CD4-positive, alpha-beta memory T cell (primary cell): ENCODE data around the gene TTC34. TPM values are rescaled to one million over a fixed set of nuclear protein-coding genes. Genes with fewer than 3 reads are reported as not detected.

Source experiments
- CTCF ChIA-PET: fragments of 350-600 bp; sonication (Branson Sonifier 250); formaldehyde crosslinking; loops from one replicate; lab custom pipeline; 2021; ENCODE audit warnings: inconsistent platforms; ENCODE audit not compliant: partially characterized antibody; lab: Charles Lee
- POLR2A ChIA-PET: fragments of 350-600 bp; sonication (Branson Sonifier 250); formaldehyde crosslinking; loops from one replicate; lab custom pipeline; 2021; ENCODE audit not compliant: partially characterized antibody; lab: Charles Lee
- DNase-seq, 5 donors: peaks; one replicate each; pipeline versions ENCODE4 v3.0.0 to v3.0.0-alpha.2; 2020 to 2022; ENCODE audit warnings: mixed read lengths in 1 of 5
- H3K27ac ChIP-seq: one replicate; pipeline ENCODE4 v1.7.0; 2013; ENCODE audit warnings: low read depth, low read length
- H3K27me3 ChIP-seq: 2 replicates; pipeline ENCODE4 v1.7.0; 2013; ENCODE audit warnings: mild to moderate bottlenecking, low read length, moderate library complexity; ENCODE audit not compliant: insufficient read depth
- H3K36me3 ChIP-seq: 2 replicates; pipeline ENCODE4 v1.7.0; 2013; ENCODE audit warnings: mild to moderate bottlenecking, low read length, moderate library complexity; ENCODE audit not compliant: insufficient read depth
- H3K4me1 ChIP-seq: 2 replicates; pipeline ENCODE4 v1.7.0; 2013; ENCODE audit warnings: mild to moderate bottlenecking, low read length, moderate library complexity; ENCODE audit not compliant: insufficient read depth
- H3K4me3 ChIP-seq, 2 donors: one replicate each; pipeline ENCODE4 v1.7.0; 2013; ENCODE audit warnings: low read length in 2 of 2, mild to moderate bottlenecking in 1 of 2
- H3K9me3 ChIP-seq, 2 donors: one replicate each; pipeline ENCODE4 v1.7.0; 2013; ENCODE audit warnings: low read length in 2 of 2, control low read depth in 1 of 2; ENCODE audit not compliant: control insufficient read depth in 1 of 2
- H3K27ac Mint-ChIP-seq, 7 donors: one replicate each; pipeline ENCODE4 v1.8.0; 2020 to 2021; ENCODE audit warnings: mixed read lengths in 7 of 7, mild to moderate bottlenecking in 6 of 7, inconsistent platforms in 3 of 7, moderate library complexity in 3 of 7
- H3K27me3 Mint-ChIP-seq, 2 donors: one replicate each; pipeline ENCODE4 v1.8.0; 2020 to 2021; ENCODE audit warnings: mixed read lengths in 2 of 2
- H3K36me3 Mint-ChIP-seq, 2 donors: one replicate each; pipeline ENCODE4 v1.8.0; 2020 to 2021; ENCODE audit warnings: mixed read lengths in 2 of 2, inconsistent platforms in 1 of 2, mild to moderate bottlenecking in 1 of 2
- H3K4me1 Mint-ChIP-seq, 4 donors: one replicate each; pipeline ENCODE4 v1.8.0; 2020 to 2021; ENCODE audit warnings: mixed read lengths in 4 of 4, mild to moderate bottlenecking in 1 of 4
- H3K4me3 Mint-ChIP-seq, 8 donors: one replicate each; pipeline ENCODE4 v1.8.0; 2020 to 2021; ENCODE audit warnings: mixed read lengths in 8 of 8, mild to moderate bottlenecking in 7 of 8, moderate library complexity in 6 of 8, inconsistent platforms in 3 of 8
- H3K9me3 Mint-ChIP-seq, 8 donors: one replicate each; pipeline ENCODE4 v1.8.0; 2020 to 2021; ENCODE audit warnings: mixed read lengths in 8 of 8, mild to moderate bottlenecking in 5 of 8, inconsistent platforms in 3 of 8, moderate library complexity in 1 of 8
- intact Hi-C: fragments of 100-400 bp; cut with micrococcal nuclease; formaldehyde crosslinking; loops from one replicate; pipeline ENCODE4 v1.15.1; 2023
- polyA plus RNA-seq, 2 donors: library from polyadenylated mRNA; unstranded; fragments of 300-500 nt; fragmentation: Illumina TruSeq; gene quantifications; one replicate each; pipeline ENCODE4 v1.2.3, GENCODE V29; 2021
- total RNA-seq, 2 experiments: library from RNA; stranded (reverse); gene quantifications; one replicate each; pipeline ENCODE4 v1.2.3, GENCODE V29; 2021

The TTC34 gene
- total RNA-seq (1 to 10 TPM; 4.8 to 4.9 TPM), polyA plus RNA-seq (under 1 TPM in 1 of 2 donors, not detected in 1; 0.06 TPM)

GRCh38 chr1:2801535-2802291, at the start of gene TTC34:
TTC34 (minus strand) TSS chr1:2801693; CDS start chr1:2800827, 866 bp downstream.
- Histone ChIP-seq H3K36me3 (no peaks in the 10 kb centered on the region), H3K9me3 (no peaks in the 10 kb centered on the region), H3K27ac (no peak within 1 kb of the TSS), H3K4me3 (no peak within 1 kb of the TSS), H3K4me1 (no peaks in the 10 kb centered on the region), H3K27me3 (no peaks in the 10 kb centered on the region)
- intact Hi-C loops, result loop anchor here (5.0 kb wide), 1 partner anchor 389 kb away; the partner anchor contains the start of gene PEX10
- Mint-ChIP-seq H3K27me3 (peaks cover 5 to 6% of the 10 kb centered on the region in 2 donors), H3K36me3 (no peaks in the 10 kb centered on the region), H3K27ac (no peak within 1 kb of the TSS), H3K4me1 (no peaks in the 10 kb centered on the region), H3K4me3 (no peak within 1 kb of the TSS), H3K9me3 (peaks cover 0 to 5% (median 0%) of the 10 kb centered on the region in 8 donors)
- POLR2A ChIA-PET, result no interaction called here
- DNase-seq, result peak in 4 of 5 donors; percentile 26 to 39 (median 33)
- CTCF ChIA-PET, result no interaction called here

GRCh38 chr1:2850502-2850901, 49.0 kb upstream of the TTC34 start:
- DNase-seq, result no peak
- no peak overlapping the region for H3K4me3 ChIP-seq
- no peaks in the 10 kb centered on the region for H3K36me3 Mint-ChIP-seq
- H3K9me3 ChIP-seq, result no peaks in the 10 kb centered on the region
- no peak overlapping the region for H3K27ac Mint-ChIP-seq
- no peaks in the 10 kb centered on the region for H3K36me3 ChIP-seq
- H3K4me3 Mint-ChIP-seq, result no peak overlapping the region
- peaks cover 0 to 2% (median 0%) of the 10 kb centered on the region in 8 donors for H3K9me3 Mint-ChIP-seq
- intact Hi-C loops, result no loop called here
- no peaks in the 10 kb centered on the region for H3K4me1 ChIP-seq
- peaks cover 8 to 16% of the 10 kb centered on the region in 2 donors for H3K27me3 Mint-ChIP-seq
- H3K4me1 Mint-ChIP-seq, result peaks cover 0 to 7% (median 0%) of the 10 kb centered on the region in 4 donors
- H3K27ac ChIP-seq, result no peak overlapping the region
- H3K27me3 ChIP-seq, result no peaks in the 10 kb centered on the region
- CTCF ChIA-PET, result no interaction called here
- POLR2A ChIA-PET, result no interaction called here

GRCh38 chr1:2848006-2848670, 46.6 kb upstream of the TTC34 start:
- Mint-ChIP-seq H3K36me3 (no peaks in the 10 kb centered on the region), H3K4me3 (no peak overlapping the region), H3K27ac (no peak overlapping the region), H3K9me3 (peaks cover 0 to 2% (median 0%) of the 10 kb centered on the region in 8 donors), H3K27me3 (peaks cover 9 to 11% of the 10 kb centered on the region in 2 donors), H3K4me1 (peaks cover 0 to 7% (median 0%) of the 10 kb centered on the region in 4 donors)
- intact Hi-C loops, result no loop called here
- Histone ChIP-seq H3K9me3 (no peaks in the 10 kb centered on the region), H3K4me1 (no peaks in the 10 kb centered on the region), H3K27ac (no peak overlapping the region), H3K27me3 (no peaks in the 10 kb centered on the region), H3K36me3 (no peaks in the 10 kb centered on the region), H3K4me3 (no peak overlapping the region)
- ChIA-PET POLR2A (no interaction called here), CTCF (no interaction called here)
- no peak for DNase-seq

- intact Hi-C loops, result no loop called here
- H3K9me3 ChIP-seq, result no peaks in the 10 kb centered on the region
- H3K36me3 ChIP-seq, result no peaks in the 10 kb centered on the region
- Mint-ChIP-seq H3K4me1 (peaks cover 0 to 7% (median 0%) of the 10 kb centered on the region in 4 donors), H3K4me3 (no peak overlapping the region), H3K9me3 (peaks cover 0 to 2% (median 0%) of the 10 kb centered on the region in 8 donors), H3K36me3 (no peaks in the 10 kb centered on the region), H3K27me3 (peaks cover 8 to 11% of the 10 kb centered on the region in 2 donors), H3K27ac (no peak overlapping the region)
- ChIA-PET CTCF (no interaction called here), POLR2A (no interaction called here)
- H3K27me3 ChIP-seq, result no peaks in the 10 kb centered on the region
- DNase-seq, result no peak
- no peak overlapping the region for H3K27ac ChIP-seq
- no peaks in the 10 kb centered on the region for H3K4me1 ChIP-seq
- no peak overlapping the region for H3K4me3 ChIP-seq
Observed at GRCh38 chr1:2847086-2847985, 45.8 kb upstream of the TTC34 start.

GRCh38 chr1:2845869-2846268, 44.4 kb upstream of the TTC34 start:
- Histone ChIP-seq H3K9me3 (no peaks in the 10 kb centered on the region), H3K4me1 (peaks cover 3% of the 10 kb centered on the region), H3K27ac (no peak overlapping the region), H3K4me3 (no peak overlapping the region), H3K36me3 (no peaks in the 10 kb centered on the region), H3K27me3 (no peaks in the 10 kb centered on the region)
- Mint-ChIP-seq H3K27me3 (peaks cover 7 to 11% of the 10 kb centered on the region in 2 donors), H3K4me3 (no peak overlapping the region), H3K36me3 (no peaks in the 10 kb centered on the region), H3K27ac (peak overlapping the region in 1 of 7 donors; percentile 22), H3K9me3 (peaks cover 0 to 2% (median 0%) of the 10 kb centered on the region in 8 donors), H3K4me1 (peaks cover 3 to 15% (median 5%) of the 10 kb centered on the region in 4 donors)
- DNase-seq, result no peak
- CTCF ChIA-PET, result no interaction called here
- intact Hi-C loops, result no loop called here
- POLR2A ChIA-PET, result no interaction called here

GRCh38 chr1:2840036-2840809, 38.7 kb upstream of the TTC34 start:
- Histone ChIP-seq H3K4me3 (no peak overlapping the region), H3K36me3 (no peaks in the 10 kb centered on the region), H3K27ac (peak overlapping the region; percentile 18), H3K4me1 (peaks cover 19% of the 10 kb centered on the region), H3K9me3 (no peaks in the 10 kb centered on the region), H3K27me3 (no peaks in the 10 kb centered on the region)
- Mint-ChIP-seq H3K27me3 (peaks cover 0 to 3% of the 10 kb centered on the region in 2 donors), H3K4me1 (peaks cover 17 to 23% (median 20%) of the 10 kb centered on the region in 4 donors), H3K4me3 (peak overlapping the region; percentile 72 to 85 (median 81)), H3K9me3 (no peaks in the 10 kb centered on the region), H3K27ac (peak overlapping the region; percentile 81 to 94 (median 85)), H3K36me3 (no peaks in the 10 kb centered on the region)
- ChIA-PET CTCF (interaction anchor here (0.8 to 1.2 kb wide), 2 partner anchors 18 kb away, joined by 3 to 7 read pairs; no protein-coding TSS in a partner anchor), POLR2A (interaction anchor here (0.7 kb wide), 1 partner anchor 262 kb away, joined by 3 read pairs; no protein-coding TSS in a partner anchor)
- intact Hi-C loops, result loop anchor here (1.0 to 5.0 kb wide), 4 partner anchors 18 to 293 kb away; no protein-coding TSS in a partner anchor
- peak; percentile 66 to 78 (median 74) for DNase-seq
